NCI-H345 treated with DMSO at 0.1 percent for 48 hours (cell line): ENCODE data around the gene MTFR1L.

Experiments
- DNase-seq: peaks from one replicate; lab custom pipeline; 2025; ENCODE audit not compliant: unreplicated experiment; lab: John Stamatoyannopoulos, UW

The MTFR1L gene

GRCh38 chr1:25819491-25820246 lies at the start of gene MTFR1L:
Gene MTFR1L, plus strand, starts transcription at chr1:25819954. Its CDS starts 3,151 bp downstream, at chr1:25823105.
- peak; percentile 74 for DNase-seq

DNA sequence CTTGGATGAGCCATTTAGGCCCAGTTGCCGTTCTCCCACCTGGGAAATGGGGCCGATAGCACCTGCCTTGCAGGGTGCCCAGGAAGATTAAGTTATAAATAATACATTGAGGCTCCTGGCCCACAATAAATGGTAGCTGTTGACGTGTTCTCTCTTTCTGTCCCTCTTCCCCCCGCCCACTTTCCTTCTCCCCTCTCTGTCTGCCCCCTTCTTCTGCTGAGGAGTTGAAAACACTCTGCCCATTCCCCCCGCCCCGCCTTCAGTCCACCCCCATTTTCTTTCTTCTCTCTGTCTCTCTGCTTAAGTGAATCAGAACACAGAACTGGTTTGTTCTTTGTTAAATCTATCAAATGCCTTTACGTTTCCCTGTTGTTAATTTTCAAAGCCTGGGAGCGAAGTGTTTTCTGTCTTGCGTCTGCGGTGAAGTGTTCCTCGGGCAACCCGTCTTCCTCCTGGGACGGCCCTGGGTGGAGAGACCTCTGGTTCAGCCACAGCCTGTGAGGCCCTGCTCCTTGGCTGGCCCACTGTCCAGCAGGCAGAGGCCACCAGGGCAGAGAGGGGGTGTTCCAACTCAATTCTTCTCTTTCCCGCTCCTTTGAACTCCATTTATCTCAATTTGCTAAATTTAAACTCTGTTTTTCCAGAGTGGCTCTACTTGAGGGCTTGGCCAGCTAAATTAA lies 49.1 kb upstream of the MTFR1L start:
- no peak for DNase-seq

- DNase-seq, result no peak
Measured at GRCh38 chr1:25771221-25772114, 48.3 kb upstream of the MTFR1L start.

- no peak for DNase-seq
Measured at GRCh38 chr1:25772164-25772563, 47.6 kb upstream of the MTFR1L start.

GRCh38 chr1:25772692-25773245 lies 47.0 kb upstream of the MTFR1L start:
- no peak for DNase-seq

DNA sequence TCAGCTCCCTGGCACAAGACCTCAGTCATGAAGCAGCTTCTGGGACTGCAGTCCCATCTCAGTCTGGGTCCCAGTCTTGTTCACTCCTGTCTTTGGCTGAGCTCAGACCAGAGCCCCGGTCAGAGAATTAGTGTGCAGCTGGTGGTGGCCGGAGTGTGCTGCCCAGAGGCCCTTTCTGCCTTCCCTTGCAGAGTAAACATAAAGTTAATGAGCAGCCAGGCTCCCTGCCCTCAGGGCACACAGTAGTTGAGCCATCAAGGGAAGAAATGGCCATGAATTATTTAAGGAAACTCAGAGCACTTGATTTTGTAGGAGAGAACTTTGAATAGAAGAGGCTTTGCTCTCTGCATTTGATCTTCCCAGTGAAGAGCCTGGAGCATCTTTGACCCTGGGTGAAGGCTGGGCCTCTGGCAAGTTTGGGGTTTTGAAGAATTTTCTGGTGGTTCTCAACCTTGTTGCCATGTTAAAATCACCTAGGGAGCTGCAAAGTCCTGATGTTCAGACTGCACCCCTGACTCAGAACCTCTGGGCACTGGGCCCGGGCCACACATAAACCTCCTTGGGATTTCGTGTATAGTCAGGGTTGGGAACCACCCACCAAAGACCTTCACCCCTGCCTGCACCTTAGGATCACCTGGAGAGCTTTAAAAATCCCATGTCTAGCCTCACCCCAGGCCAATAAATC lies 46.2 kb upstream of the MTFR1L start:
- DNase-seq, result no peak

DNA sequence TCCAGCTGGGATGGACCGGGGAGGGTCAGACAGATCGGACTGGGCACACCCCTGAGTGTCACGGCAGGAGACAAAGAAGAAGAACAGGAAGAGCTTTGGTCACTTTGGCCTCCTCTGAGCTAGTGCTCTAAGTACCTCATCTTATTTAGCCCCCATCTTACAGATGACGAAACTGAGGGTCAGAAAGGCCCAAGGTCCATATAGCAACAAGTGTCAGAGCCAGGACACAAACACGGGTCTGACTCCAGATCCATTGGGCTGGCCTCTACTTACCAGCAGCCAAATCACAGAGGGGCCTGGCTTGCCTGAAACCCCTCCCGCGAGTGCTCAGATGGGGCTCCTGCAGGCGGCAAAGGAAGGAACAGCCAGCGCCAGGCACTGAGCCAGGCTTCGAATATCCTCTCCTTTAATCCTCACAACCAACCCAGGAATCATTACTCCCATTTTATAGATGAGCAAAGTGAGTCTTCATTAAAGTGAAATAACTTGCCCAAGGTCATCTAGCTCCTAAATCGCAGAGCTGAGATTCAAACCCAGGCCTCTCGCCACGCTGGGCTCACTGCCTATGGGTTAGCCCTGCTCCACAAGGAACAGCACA lies 45.4 kb upstream of the MTFR1L start:
- DNase-seq, result no peak

DNA sequence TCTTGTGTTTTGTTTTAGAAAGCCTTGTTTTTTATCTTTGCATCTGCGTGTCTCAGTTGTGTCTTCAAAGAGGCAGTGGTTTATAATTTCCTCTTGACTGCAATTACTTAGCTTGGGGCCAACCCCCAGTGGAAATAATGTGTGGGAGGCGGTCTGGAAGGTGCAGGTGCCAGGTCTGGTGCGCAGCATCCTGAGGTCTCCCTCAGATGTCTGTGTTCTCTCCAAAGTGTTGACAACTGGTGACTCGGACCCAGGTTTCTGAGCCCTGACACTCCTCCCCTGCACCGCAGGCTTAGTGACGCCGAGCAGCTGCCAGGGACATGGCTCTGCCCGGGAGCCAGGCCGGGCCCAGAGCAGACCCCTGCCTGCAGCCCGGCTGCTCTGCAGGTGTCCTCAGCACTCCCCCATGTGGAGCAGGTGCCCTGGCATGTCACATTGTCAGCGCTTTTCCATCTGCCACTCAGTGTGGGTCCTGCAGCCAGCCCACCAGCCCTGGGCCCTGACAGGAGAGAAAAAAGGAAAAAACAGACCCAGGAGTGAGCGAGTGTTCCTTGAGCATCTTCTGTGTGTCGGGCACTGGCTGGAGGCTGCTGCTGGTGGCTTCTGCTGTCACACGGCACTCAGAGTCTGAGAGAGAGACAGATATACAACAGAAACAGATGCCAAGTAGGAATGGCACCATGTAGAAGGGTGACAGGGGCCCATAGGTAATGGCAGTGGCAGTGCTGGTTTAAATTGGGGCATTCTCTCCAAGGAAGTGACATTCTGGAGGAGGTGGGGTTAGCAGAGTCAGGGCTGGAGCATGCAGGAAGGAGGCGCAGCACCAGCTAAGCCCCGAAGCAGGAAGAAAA lies 44.6 kb upstream of the MTFR1L start:
- peak; percentile 38 for DNase-seq

GRCh38 chr1:25779388-25779787 lies 40.4 kb upstream of the MTFR1L start:
- DNase-seq, result no peak

- DNase-seq, result no peak
Measured at GRCh38 chr1:25779894-25780293, 39.9 kb upstream of the MTFR1L start.

- DNase-seq, result no peak
Measured at GRCh38 chr1:25780318-25781129, 39.2 kb upstream of the MTFR1L start.

DNA sequence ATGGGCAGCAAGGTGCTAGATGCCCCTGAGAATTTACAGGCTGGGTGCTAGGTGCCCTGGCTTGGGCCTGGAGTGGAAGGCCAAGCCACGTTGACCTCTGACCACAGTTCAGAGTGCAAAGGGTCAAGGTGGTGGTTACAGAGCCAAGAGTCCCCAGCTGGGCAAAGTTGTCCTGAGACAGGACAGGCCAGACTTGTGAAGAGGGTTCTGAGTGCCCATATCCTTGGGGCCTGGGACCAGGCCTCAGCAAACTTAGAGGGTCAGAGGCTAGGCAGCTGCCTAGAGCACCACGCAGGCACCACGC lies 38.7 kb upstream of the MTFR1L start:
- DNase-seq, result no peak

- no peak for DNase-seq
Measured at GRCh38 chr1:25782608-25783201, 37.0 kb upstream of the MTFR1L start.

- DNase-seq, result no peak
Measured at GRCh38 chr1:25784575-25785051, 35.1 kb upstream of the MTFR1L start.

DNA sequence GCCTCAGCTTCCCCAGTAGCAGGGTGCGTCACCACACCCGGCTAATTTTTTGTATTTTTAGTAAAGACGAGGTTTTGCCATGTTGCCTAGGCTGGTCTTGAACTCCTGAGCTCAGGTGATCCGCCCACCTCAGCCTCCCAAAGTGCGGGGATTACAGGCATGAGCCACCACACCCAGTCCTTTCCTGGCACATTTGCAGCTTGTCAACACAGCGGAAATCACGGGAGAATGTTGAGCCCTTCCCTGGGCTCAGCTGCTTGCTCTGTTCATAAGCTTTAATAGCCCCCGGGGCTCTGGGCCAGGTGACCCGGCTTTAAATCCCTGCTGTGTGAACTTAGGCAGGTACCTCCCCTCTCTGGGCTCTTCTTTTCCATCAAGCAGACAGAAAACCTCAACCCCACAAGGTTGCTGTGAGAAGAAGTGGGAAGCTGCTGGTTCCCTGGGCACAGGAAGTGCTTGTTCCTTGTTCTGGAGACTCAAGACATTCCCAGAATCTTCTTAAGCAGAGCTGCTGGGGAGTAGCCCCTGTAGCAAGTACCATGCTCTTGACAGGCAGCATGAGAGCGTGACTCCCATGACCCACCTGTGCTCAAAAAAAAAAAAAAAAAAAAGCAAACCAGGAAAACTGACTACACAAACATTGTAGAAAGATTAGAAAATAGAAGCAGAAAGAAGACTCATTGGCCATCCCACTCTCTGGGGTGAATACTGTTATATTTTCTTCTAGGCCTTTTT lies 34.3 kb upstream of the MTFR1L start:
- no peak for DNase-seq

DNA sequence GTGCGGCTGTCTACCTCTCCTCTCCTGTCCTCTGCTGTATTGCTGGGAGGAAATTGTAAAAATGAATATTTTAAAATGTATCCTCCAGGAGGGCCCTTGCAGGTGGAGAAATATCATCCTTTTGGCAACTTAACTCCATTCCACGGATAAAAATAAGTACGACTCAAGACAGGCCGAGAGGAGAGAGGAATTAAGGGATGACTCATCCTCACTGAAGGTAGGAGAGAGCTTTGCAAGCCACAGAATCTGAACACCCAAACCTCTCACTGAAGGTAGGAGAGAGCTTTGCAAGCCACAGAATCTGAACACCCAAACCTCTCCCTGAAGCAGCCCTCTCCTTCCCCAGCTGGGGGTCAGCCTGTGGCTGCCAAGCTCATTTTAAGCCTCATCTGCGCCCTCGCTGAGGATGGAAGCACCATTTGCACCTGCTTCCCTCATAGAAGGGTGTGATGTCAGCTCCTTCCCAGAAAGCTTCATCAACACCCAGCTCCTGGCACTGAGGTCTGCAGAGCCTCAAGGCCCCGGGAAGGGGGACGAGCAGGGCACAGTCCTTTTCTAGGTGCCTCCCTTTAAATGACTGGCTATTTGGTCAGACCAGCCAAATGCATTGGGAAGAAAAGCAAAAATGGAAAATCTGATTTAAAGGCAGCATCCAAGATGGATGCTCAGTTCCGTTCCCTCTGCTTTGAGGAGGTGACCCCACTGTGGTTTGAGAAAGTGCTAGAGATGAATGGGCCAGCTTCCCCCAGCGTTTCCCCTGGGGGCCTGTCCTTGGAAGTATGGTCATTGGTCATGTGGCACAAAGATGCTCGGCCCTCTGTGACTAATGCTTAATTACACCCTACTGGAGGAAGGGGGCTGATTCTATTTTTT lies 32.6 kb upstream of the MTFR1L start:
- DNase-seq, result no peak

GRCh38 chr1:25787760-25788166 lies 32.0 kb upstream of the MTFR1L start:
- DNase-seq, result no peak
